Osteoblast (primary cell): Measurements from ENCODE around the gene SPTB. TPM values are rescaled to one million over a fixed set of nuclear protein-coding genes. Genes with fewer than 3 reads are reported as not detected.
A peak's percentile ranks its signal among the peaks of the same experiment; 100 is the strongest.

Experiments
- DNase-seq: peaks from one replicate; pipeline ENCODE4 v3.0.0; 2011; ENCODE audit warnings: low spot score, mixed read lengths; ENCODE audit not compliant: insufficient read length; ENCODE audit errors: missing footprints
- H2AFZ ChIP-seq: 2 replicates; pipeline ENCODE4 v1.6.0; 2011; ENCODE audit warnings: mild to moderate bottlenecking, low read length
- H3K27ac ChIP-seq: 2 replicates; pipeline ENCODE4 v1.5.1; 2011; ENCODE audit warnings: mild to moderate bottlenecking, low read depth, low read length, moderate library complexity
- H3K27me3 ChIP-seq: 2 replicates; pipeline ENCODE4 v1.6.0; 2012; ENCODE audit warnings: mild to moderate bottlenecking, control low read depth, inconsistent platforms, low read length, moderate library complexity; ENCODE audit not compliant: insufficient read depth
- H3K36me3 ChIP-seq: 2 replicates; pipeline ENCODE4 v1.5.1; 2011; ENCODE audit warnings: mild to moderate bottlenecking, low read length, control low read depth, moderate library complexity; ENCODE audit not compliant: insufficient read depth
- H3K4me1 ChIP-seq: 2 replicates; pipeline ENCODE4 v1.5.1; 2011; ENCODE audit warnings: mild to moderate bottlenecking, low read length, control low read depth, moderate library complexity; ENCODE audit not compliant: insufficient read depth
- H3K4me2 ChIP-seq: 2 replicates; pipeline ENCODE4 v1.6.0; 2011; ENCODE audit warnings: mild to moderate bottlenecking, low read length; ENCODE audit not compliant: insufficient read depth
- H3K4me3 ChIP-seq: fragments of 200-600 bp; sonication (generic); 3 replicates; pipeline ENCODE4 v1.5.1; 2012; ENCODE audit warnings: mild to moderate bottlenecking, low read length, inconsistent platforms; ENCODE audit not compliant: insufficient read depth
- H3K79me2 ChIP-seq: 2 replicates; pipeline ENCODE4 v1.6.0; 2012; ENCODE audit warnings: mild to moderate bottlenecking, low read length, control low read depth, inconsistent platforms; ENCODE audit not compliant: insufficient read depth
- H3K9me3 ChIP-seq: 2 replicates; pipeline ENCODE4 v1.5.1; 2011; ENCODE audit warnings: low read depth, low read length, control low read depth
- H4K20me1 ChIP-seq: 2 replicates; pipeline ENCODE4 v1.6.0; 2012; ENCODE audit warnings: mild to moderate bottlenecking, low read length, control low read depth; ENCODE audit not compliant: insufficient read depth
- CTCF ChIP-seq: IDR thresholded peaks from 2 replicates; pipeline ENCODE4 v1.5.1; 2011; ENCODE audit warnings: mild to moderate bottlenecking, low read depth, low read length, moderate library complexity; ENCODE audit errors: extremely low read depth
- total RNA-seq: library from RNA; depleted of rRNA; stranded (reverse); fragments of >200 nt; gene quantifications from 2 replicates; pipeline ENCODE4 v1.2.3, GENCODE V29; 2012

The SPTB gene
- total RNA-seq, 1 donor, result under 0.01 TPM

GRCh38 chr14:64738281-64738804 lies 141.4 kb downstream of the SPTB start:
- no peak overlapping the region for H3K27ac ChIP-seq
- no peaks in the 10 kb centered on the region for H3K27me3 ChIP-seq
- no peaks in the 10 kb centered on the region for H3K79me2 ChIP-seq
- no peaks in the 10 kb centered on the region for H3K36me3 ChIP-seq
- no peak for TF ChIP-seq CTCF
- no peaks in the 10 kb centered on the region for H3K9me3 ChIP-seq
- H3K4me3 ChIP-seq, result no peak overlapping the region
- H4K20me1 ChIP-seq, result no peaks in the 10 kb centered on the region
- DNase-seq, result no peak
- no peak overlapping the region for H2AFZ ChIP-seq
- no peak overlapping the region for H3K4me2 ChIP-seq
- H3K4me1 ChIP-seq, result no peaks in the 10 kb centered on the region

GRCh38 chr14:64737391-64738280 lies 142.1 kb downstream of the SPTB start:
- H3K27ac ChIP-seq, result no peak overlapping the region
- H3K4me2 ChIP-seq, result no peak overlapping the region
- H3K9me3 ChIP-seq, result no peaks in the 10 kb centered on the region
- DNase-seq, result no peak
- no peak overlapping the region for H2AFZ ChIP-seq
- H3K27me3 ChIP-seq, result no peaks in the 10 kb centered on the region
- H3K4me1 ChIP-seq, result no peaks in the 10 kb centered on the region
- no peaks in the 10 kb centered on the region for H3K79me2 ChIP-seq
- no peak for TF ChIP-seq CTCF
- no peaks in the 10 kb centered on the region for H4K20me1 ChIP-seq
- no peak overlapping the region for H3K4me3 ChIP-seq
- no peaks in the 10 kb centered on the region for H3K36me3 ChIP-seq

GRCh38 chr14:64736271-64737169 lies 143.2 kb downstream of the SPTB start:
- Histone ChIP-seq H3K9me3 (no peaks in the 10 kb centered on the region), H3K4me3 (no peak overlapping the region), H2AFZ (no peak overlapping the region), H4K20me1 (no peaks in the 10 kb centered on the region), H3K27me3 (no peaks in the 10 kb centered on the region), H3K79me2 (no peaks in the 10 kb centered on the region), H3K4me2 (no peak overlapping the region), H3K4me1 (no peaks in the 10 kb centered on the region), H3K27ac (no peak overlapping the region), H3K36me3 (no peaks in the 10 kb centered on the region)
- no peak for TF ChIP-seq CTCF
- no peak for DNase-seq

- H3K4me1 ChIP-seq, result no peaks in the 10 kb centered on the region
- H3K4me2 ChIP-seq, result no peak overlapping the region
- H3K27me3 ChIP-seq, result no peaks in the 10 kb centered on the region
- no peak overlapping the region for H2AFZ ChIP-seq
- H4K20me1 ChIP-seq, result no peaks in the 10 kb centered on the region
- no peak for TF ChIP-seq CTCF
- H3K79me2 ChIP-seq, result no peaks in the 10 kb centered on the region
- H3K4me3 ChIP-seq, result no peak overlapping the region
- peak; percentile 1 for DNase-seq
- no peaks in the 10 kb centered on the region for H3K36me3 ChIP-seq
- H3K9me3 ChIP-seq, result no peaks in the 10 kb centered on the region
- H3K27ac ChIP-seq, result no peak overlapping the region
Observed at GRCh38 chr14:64734990-64735389, 144.7 kb downstream of the SPTB start.
